GM18861 (cell line): ENCODE results near the gene ENPP5.
"Not testable (repeated sequence)": the region's sequence is repeated elsewhere in the genome, so short reads cannot be mapped to it uniquely, and the experiment has no call there.

ENCODE experiments used
- ATAC-seq: cut with Tn5 transposase; IDR thresholded peaks from one replicate; pipeline ENCODE4 v1.9.1; 2021; ENCODE audit not compliant: unreplicated experiment

ENPP5 gene

GRCh38 chr6:46175446-46175845 is 4.7 kb upstream of the ENPP5 start:
- peak; percentile 90 for ATAC-seq

- no peak for ATAC-seq
These were observed 4.1 kb upstream of the ENPP5 start for GRCh38 chr6:46174904-46175303.

- no peak for ATAC-seq
These were observed 1.4 kb upstream of the ENPP5 start for GRCh38 chr6:46172176-46172575.

- ATAC-seq, result no peak
These were observed 10.7 kb downstream of the ENPP5 start for GRCh38 chr6:46160102-46160501.

GRCh38 chr6:46159229-46159628 is 11.6 kb downstream of the ENPP5 start:
- no peak for ATAC-seq

- no peak for ATAC-seq
These were observed 14.1 kb downstream of the ENPP5 start for GRCh38 chr6:46156701-46157100.

- not testable (repeated sequence) for ATAC-seq
These were observed 21.7 kb downstream of the ENPP5 start for GRCh38 chr6:46149066-46149465.

GRCh38 chr6:46144270-46144669 is 26.5 kb downstream of the ENPP5 start:
- no peak for ATAC-seq

GRCh38 chr6:46138281-46138680 is 32.5 kb downstream of the ENPP5 start:
- ATAC-seq, result peak; percentile 85

GRCh38 chr6:46137387-46137786 is 33.4 kb downstream of the ENPP5 start:
- ATAC-seq, result peak; percentile 54

GRCh38 chr6:46136831-46137230 is 33.9 kb downstream of the ENPP5 start:
- no peak for ATAC-seq

GRCh38 chr6:46135176-46135575 is 35.6 kb downstream of the ENPP5 start:
- ATAC-seq, result no peak

- no peak for ATAC-seq
These were observed 36.6 kb downstream of the ENPP5 start for GRCh38 chr6:46134216-46134615.

GRCh38 chr6:46131291-46131690 is 39.5 kb downstream of the ENPP5 start:
- ATAC-seq, result not testable (repeated sequence)

GRCh38 chr6:46130666-46131065 is 40.1 kb downstream of the ENPP5 start:
- no peak for ATAC-seq

- ATAC-seq, result peak; percentile 97
These were observed 40.9 kb downstream of the ENPP5 start, which contains the start of gene ENPP4 for GRCh38 chr6:46129629-46130511. ENPP4 (plus strand) TSS chr6:46129989; CDS start chr6:46139584, 9,595 bp downstream.

GRCh38 chr6:46129291-46129628 is 41.5 kb downstream of the ENPP5 start:
- peak; percentile 2 for ATAC-seq

GRCh38 chr6:46128476-46128875 is 42.3 kb downstream of the ENPP5 start:
- ATAC-seq, result peak; percentile 32

- ATAC-seq, result not testable (repeated sequence)
These were observed 51.1 kb downstream of the ENPP5 start for GRCh38 chr6:46119679-46120078.

GRCh38 chr6:46118836-46119235 is 51.9 kb downstream of the ENPP5 start:
- no peak for ATAC-seq

GRCh38 chr6:46118157-46118556 is 52.6 kb downstream of the ENPP5 start:
- no peak for ATAC-seq

GRCh38 chr6:46116289-46116688 is 54.5 kb downstream of the ENPP5 start:
- ATAC-seq, result peak; percentile 62

GRCh38 chr6:46115634-46116033 is 55.1 kb downstream of the ENPP5 start:
- no peak for ATAC-seq
